Keratinocyte (primary cell): ENCODE data around the gene BMPR1B. TPM values are rescaled to one million over a fixed set of nuclear protein-coding genes. Genes with fewer than 3 reads are reported as not detected.
A peak's percentile ranks its signal among the peaks of the same experiment; 100 is the strongest.
"Not testable (repeated sequence)": the region's sequence is repeated elsewhere in the genome, so short reads cannot be mapped to it uniquely, and the experiment has no call there.

Experiments used
- DNase-seq: peaks from one replicate; pipeline ENCODE4 v3.0.0-alpha.2; 2011; ENCODE audit warnings: low read depth, missing footprints, low spot score
- FAIRE-seq: peaks from 2 replicates; lab custom pipeline; 2011; peaks lifted over from hg19 to GRCh38; lab: Jason Lieb, UNC
- H2AFZ ChIP-seq: 2 replicates; pipeline ENCODE4 v1.6.0; 2012; ENCODE audit warnings: low read length, control low read depth, inconsistent platforms; ENCODE audit not compliant: control insufficient read depth
- H3K27ac ChIP-seq: 2 replicates; pipeline ENCODE4 v1.5.1; 2011; ENCODE audit warnings: low read length; ENCODE audit not compliant: control insufficient read depth, insufficient read depth
- H3K27me3 ChIP-seq: 3 replicates; pipeline ENCODE4 v1.6.0; 2011; ENCODE audit warnings: low read length; ENCODE audit not compliant: control insufficient read depth, insufficient read depth; ENCODE audit errors: extremely low read depth
- H3K36me3 ChIP-seq, 2 experiments: 2 replicates in 1 of 2; 3 replicates in 1 of 2; pipeline ENCODE4 v1.5.1; 2011; ENCODE audit warnings: low read length in 2 of 2, mild to moderate bottlenecking in 1 of 2; ENCODE audit not compliant: control insufficient read depth in 2 of 2, insufficient read depth in 2 of 2; ENCODE audit errors: extremely low read depth in 1 of 2
- H3K4me1 ChIP-seq: 3 replicates; pipeline ENCODE4 v1.5.1; 2011; ENCODE audit warnings: low read length; ENCODE audit not compliant: control insufficient read depth, insufficient read depth; ENCODE audit errors: extremely low read depth
- H3K4me2 ChIP-seq: 3 replicates; pipeline ENCODE4 v1.6.0; 2011; ENCODE audit warnings: low read depth, low read length; ENCODE audit not compliant: control insufficient read depth, insufficient read depth; ENCODE audit errors: extremely low read depth
- H3K4me3 ChIP-seq, 3 experiments: fragments of 200-600 bp in 1 of 3; sonication (generic) in 1 of 3; 2 replicates in 2 of 3; 3 replicates in 1 of 3; pipeline ENCODE4 v1.5.1; 2011 to 2016; ENCODE audit warnings: low read length in 3 of 3, mild to moderate bottlenecking in 3 of 3, control low read depth in 2 of 3, inconsistent platforms in 1 of 3, low read depth in 1 of 3, mixed read lengths in 1 of 3, mixed run types in 1 of 3, moderate library complexity in 1 of 3; ENCODE audit not compliant: control insufficient read depth in 2 of 3, insufficient read depth in 2 of 3; ENCODE audit errors: extremely low read depth in 1 of 3
- H3K79me2 ChIP-seq: 2 replicates; pipeline ENCODE4 v1.6.0; 2012; ENCODE audit warnings: low read length; ENCODE audit not compliant: control insufficient read depth, insufficient read depth
- H3K9ac ChIP-seq: 3 replicates; pipeline ENCODE4 v1.6.0; 2011; ENCODE audit warnings: low read length; ENCODE audit not compliant: control insufficient read depth, insufficient read depth; ENCODE audit errors: extremely low read depth
- H3K9me1 ChIP-seq: 3 replicates; pipeline ENCODE4 v1.6.0; 2011; ENCODE audit warnings: low read length; ENCODE audit not compliant: control insufficient read depth, insufficient read depth; ENCODE audit errors: extremely low read depth
- H3K9me3 ChIP-seq: 2 replicates; pipeline ENCODE4 v1.5.1; 2012; ENCODE audit warnings: low read depth, low read length; ENCODE audit not compliant: control insufficient read depth
- H4K20me1 ChIP-seq: 3 replicates; pipeline ENCODE4 v1.6.0; 2011; ENCODE audit warnings: low read length; ENCODE audit not compliant: control insufficient read depth, insufficient read depth; ENCODE audit errors: extremely low read depth
- CTCF ChIP-seq, 3 experiments: IDR thresholded peaks in 1 of 3; conservative IDR thresholded peaks in 1 of 3; optimal IDR thresholded peaks in 1 of 3; 2 replicates in 2 of 3; 3 replicates in 1 of 3; pipeline versions ENCODE3 to v1.5.1; 2011; ENCODE audit warnings: low read length in 3 of 3, mild to moderate bottlenecking in 3 of 3, moderate library complexity in 2 of 3, control low read depth in 1 of 3, inconsistent platforms in 1 of 3; ENCODE audit not compliant: insufficient read depth in 2 of 3; ENCODE audit errors: extremely low read depth in 1 of 3
- EZH2 ChIP-seq: IDR thresholded peaks from one replicate; pipeline ENCODE4 v1.6.1; 2012; ENCODE audit warnings: inconsistent platforms, mild to moderate bottlenecking, low read length, moderate library complexity
- dilution Hi-C: fragments of 300-500 bp; cut with MboI; formaldehyde crosslinking; loops from one replicate; pipeline ENCODE4 v1.7.0; 2020; ENCODE audit warnings: low sequenced_read_pairs; ENCODE audit not compliant: extremely low pct_ligation_motif_present
- polyA plus RNA-seq, 5 experiments: library from polyadenylated mRNA; depleted of rRNA in 3 of 5; stranded (reverse) in 3 of 5; stranded (forward) in 1 of 5; unstranded in 1 of 5; fragments of >200 nt; gene quantifications; 1 replicate in 1 of 5; 2 replicates in 3 of 5; 3 replicates in 1 of 5; pipeline versions ENCODE4 v1.2.1 to v1.2.3, GENCODE V29; 2011 to 2012; ENCODE audit warnings: missing spikeins in 2 of 5, low read depth in 1 of 5, low replicate concordance in 1 of 5

The BMPR1B gene
- polyA plus RNA-seq, 1 donor (not counting 4 experiments of a cell fraction or from before 2014, with no cell fraction given) = 0.89 TPM

GRCh38 chr4:95129821-95130311, 372.1 kb downstream of the BMPR1B start:
- no peaks in the 10 kb centered on the region for H3K79me2 ChIP-seq
- TF ChIP-seq EZH2 (no peak), CTCF (optimal IDR thresholded peaks at IDR 0.05 in 1 of 3, IDR thresholded peaks at IDR 0.05 in 1 of 3, conservative IDR thresholded peaks at IDR 0.05 in 1 of 3; ENCODE audit: extremely low read depth in 1 of 3, insufficient read depth in 2 of 3, low read length in 3 of 3) (no peak)
- no peaks in the 10 kb centered on the region for H3K36me3 ChIP-seq
- no peaks in the 10 kb centered on the region for H3K9me1 ChIP-seq
- H3K4me2 ChIP-seq = peak overlapping the region; percentile 43
- dilution Hi-C loops = no loop called here
- peaks cover 12% of the 10 kb centered on the region for H3K4me1 ChIP-seq
- no peaks in the 10 kb centered on the region for H3K9me3 ChIP-seq
- DNase-seq (peak; percentile 90), FAIRE-seq (peak; percentile 97)
- peak overlapping the region; percentile 59 for H3K27ac ChIP-seq
- no peak overlapping the region for H3K4me3 ChIP-seq
- peak overlapping the region; percentile 9 for H2AFZ ChIP-seq
- H4K20me1 ChIP-seq = no peaks in the 10 kb centered on the region
- no peak overlapping the region for H3K9ac ChIP-seq
- H3K27me3 ChIP-seq = no peaks in the 10 kb centered on the region

GRCh38 chr4:95134016-95134415, 376.3 kb downstream of the BMPR1B start:
- H3K9me1 ChIP-seq, H3K36me3 ChIP-seq, FAIRE-seq, H2AFZ ChIP-seq, H3K9ac ChIP-seq, H3K27me3 ChIP-seq, H3K4me2 ChIP-seq, H3K27ac ChIP-seq, H4K20me1 ChIP-seq, DNase-seq, H3K9me3 ChIP-seq, dilution Hi-C loops, H3K4me3 ChIP-seq, H3K79me2 ChIP-seq: not testable (repeated sequence)
- H3K4me1 ChIP-seq = peaks cover 12% of the 10 kb centered on the region

GRCh38 chr4:95139424-95139823, 381.7 kb downstream of the BMPR1B start:
- DNase-seq, dilution Hi-C loops, H3K27ac ChIP-seq, H3K36me3 ChIP-seq, H3K79me2 ChIP-seq, H3K4me2 ChIP-seq, H3K4me3 ChIP-seq, H2AFZ ChIP-seq, H3K27me3 ChIP-seq, H3K9me3 ChIP-seq, H3K9ac ChIP-seq, H3K4me1 ChIP-seq, FAIRE-seq, H4K20me1 ChIP-seq, H3K9me1 ChIP-seq: not testable (repeated sequence)
